GM12878 (cell line): ENCODE measurements around the gene MAD2L2. TPM values are rescaled to one million over a fixed set of nuclear protein-coding genes. Genes with fewer than 3 reads are reported as not detected.

Source experiments
- ATAC-seq: fragments of 200-7000 bp; cut with Tn5 transposase; 3 replicates; pipeline ENCODE4 v1.9.1; 2020; ENCODE audit warnings: mild to moderate bottlenecking, moderate library complexity
- BruUV-seq: library from RNA; stranded (reverse); fragments of 400-500 nt; replicated peaks from 2 replicates; lab custom pipeline; 2021; lab: Mats Ljungman, UMichigan
- CTCF ChIA-PET: fragments of 300-600 bp; sonication (Branson Sonifier 250); formaldehyde crosslinking; extraction: SDS; loops from one replicate; lab custom pipeline; 2021; ENCODE audit warnings: inconsistent platforms; lab: Yijun Ruan, JAX
- POLR2A ChIA-PET: fragments of 350-600 bp; formaldehyde crosslinking; extraction: SDS; loops from one replicate; lab custom pipeline; 2021; ENCODE audit warnings: inconsistent platforms; lab: Charles Lee
- RAD21 ChIA-PET: fragments of 300-600 bp; sonication (Branson Sonifier 250); formaldehyde crosslinking; loops from one replicate; lab custom pipeline; 2023; ENCODE audit warnings: antibody characterized with exemption; ENCODE audit not compliant: unreplicated experiment; lab: Charles Lee
- SMC1A ChIA-PET: fragments of 300-600 bp; sonication (Branson Sonifier 250); formaldehyde crosslinking; loops from one replicate; lab custom pipeline; 2023; ENCODE audit not compliant: unreplicated experiment, uncharacterized antibody; lab: Charles Lee
- DNase-seq: peaks from one replicate; pipeline ENCODE4 v3.0.0-alpha.2; 2011; ENCODE audit warnings: low read depth, low spot score
- FAIRE-seq: peaks from 3 replicates; lab custom pipeline; 2011; peaks lifted over from hg19 to GRCh38; lab: Jason Lieb, UNC
- H2AFZ ChIP-seq: 2 replicates; pipeline ENCODE4 v1.6.0; 2011; ENCODE audit warnings: low read depth, low read length, control low read depth; ENCODE audit not compliant: control insufficient read depth
- H3K27ac ChIP-seq: 2 replicates; pipeline ENCODE4 v1.5.1; 2011; ENCODE audit warnings: control low read depth; ENCODE audit not compliant: control insufficient read depth, insufficient read depth
- H3K27me3 ChIP-seq, 2 experiments: replicated peaks in 1 of 2; 2 replicates each; pipeline versions ENCODE4 v1.6.0 to v1.6.1; 2011; ENCODE audit warnings: low read length in 1 of 2; ENCODE audit not compliant: control insufficient read depth in 2 of 2, insufficient read depth in 2 of 2
- H3K36me3 ChIP-seq, 2 experiments: 2 replicates each; pipeline ENCODE4 v1.5.1; 2011; ENCODE audit warnings: low read length in 1 of 2; ENCODE audit not compliant: control insufficient read depth in 2 of 2, insufficient read depth in 2 of 2
- H3K4me1 ChIP-seq: 2 replicates; pipeline ENCODE4 v1.6.1; 2011; ENCODE audit warnings: mild to moderate bottlenecking, low read length, moderate library complexity, mixed read lengths; ENCODE audit not compliant: control insufficient read depth, insufficient read depth
- H3K4me2 ChIP-seq: 2 replicates; pipeline ENCODE4 v1.6.0; 2011; ENCODE audit warnings: control low read depth; ENCODE audit not compliant: control insufficient read depth, insufficient read depth
- H3K4me3 ChIP-seq: fragments of 200-600 bp; sonication (generic); 2 replicates; pipeline ENCODE4 v1.5.1; 2016
- H3K79me2 ChIP-seq: 2 replicates; pipeline ENCODE4 v1.6.0; 2011; ENCODE audit warnings: low read length; ENCODE audit not compliant: control insufficient read depth, insufficient read depth
- H3K9ac ChIP-seq: 2 replicates; pipeline ENCODE4 v1.8.0; 2011; ENCODE audit warnings: low read length, control low read depth, mixed read lengths; ENCODE audit not compliant: control insufficient read depth, insufficient read depth
- H3K9me3 ChIP-seq: replicated peaks from 3 replicates; pipeline ENCODE4 v1.5.1; 2011; ENCODE audit warnings: mild to moderate bottlenecking, low read length; ENCODE audit not compliant: control insufficient read depth, insufficient read depth
- H4K20me1 ChIP-seq: 2 replicates; pipeline ENCODE4 v1.6.0; 2011; ENCODE audit not compliant: control insufficient read depth, insufficient read depth
- BCLAF1 ChIP-seq: fragments of 450-650 bp; IDR thresholded peaks from 2 replicates; pipeline ENCODE4 v1.6.1; 2017; ENCODE audit warnings: antibody characterized with exemption, mild to moderate bottlenecking, moderate library complexity
- BMI1 ChIP-seq: fragments of 450-650 bp; IDR thresholded peaks from 2 replicates; pipeline ENCODE4 v1.6.1; 2016; ENCODE audit warnings: mild to moderate bottlenecking, moderate library complexity, borderline replicate concordance
- BRCA1 ChIP-seq: IDR thresholded peaks from 2 replicates; pipeline ENCODE4 v1.6.1; 2011; ENCODE audit warnings: low read depth, low read length, improper control_type of control experiment
- HDAC6 ChIP-seq: fragments of 200-600 bp; sonication (generic); IDR thresholded peaks from one replicate; pipeline ENCODE4 v1.8.0; 2017; ENCODE audit warnings: antibody characterized with exemption; ENCODE audit not compliant: unreplicated experiment
- RFX5 ChIP-seq: IDR thresholded peaks from 2 replicates; pipeline ENCODE4 v1.6.1; 2011; ENCODE audit warnings: low read depth, low read length, improper control_type of control experiment
- SPI1 ChIP-seq: IDR thresholded peaks from 2 replicates; pipeline ENCODE4 v1.6.1; 2011; ENCODE audit warnings: low read depth, mild to moderate bottlenecking, low read length, moderate library complexity, borderline replicate concordance; ENCODE audit not compliant: insufficient read depth
- STAT1 ChIP-seq: fragments of 450-650 bp; conservative IDR thresholded peaks from 2 replicates; pipeline ENCODE4 v1.6.1; 2014; ENCODE audit warnings: antibody characterized with exemption, mild to moderate bottlenecking
- SUZ12 ChIP-seq: fragments of 200-600 bp; sonication (generic); IDR thresholded peaks from one replicate; pipeline ENCODE4 v1.6.1; 2018; ENCODE audit warnings: antibody characterized with exemption, mild to moderate bottlenecking; ENCODE audit not compliant: unreplicated experiment
- ZNF207 ChIP-seq: fragments of 450-650 bp; IDR thresholded peaks from 2 replicates; pipeline ENCODE4 v1.6.1; 2014; ENCODE audit warnings: antibody characterized with exemption, mild to moderate bottlenecking, borderline replicate concordance
- WGBS: methylation state at CpG from one replicate; pipeline ENCODE4 v1.1.6; 2016; ENCODE audit warnings: low lambda C conversion rate; ENCODE audit not compliant: insufficient replicate concordance, insufficient coverage; ENCODE audit errors: missing lambda C conversion rate; 5-methylcytosine and 5-hydroxymethylcytosine counted together
- in situ Hi-C: fragments of 300-500 bp; cut with MboI; formaldehyde crosslinking; loops from 9 replicates; pipeline ENCODE4 v1.14.3; 2018; ENCODE audit warnings: mixed read lengths
- intact Hi-C: fragments of 100-400 bp; cut with micrococcal nuclease; formaldehyde crosslinking; loops from one replicate; pipeline ENCODE4 v1.14.2; 2022; ENCODE audit not compliant: unreplicated experiment
- polyA plus RNA-seq, 11 experiments: library from polyadenylated mRNA; depleted of rRNA in 4 of 11; unstranded in 6 of 11; stranded (reverse) in 5 of 11; fragments of >200 nt; fragmentation: Nextera tagmentation in 4 of 11; fragmentation: Illumina TruSeq in 1 of 11; extraction: Ambion mirVana in 4 of 11; extraction: Trizol in 1 of 11; gene quantifications; 1 replicate in 1 of 11; 2 replicates in 10 of 11; pipeline versions ENCODE4 v1.2.1 to v1.2.3, GENCODE V29; 2011 to 2016; ENCODE audit warnings: inconsistent platforms in 2 of 11, missing spikeins in 2 of 11, low read depth in 1 of 11
- total RNA-seq, 4 experiments: library from RNA; depleted of rRNA in 3 of 4; stranded (reverse); fragments of >200 nt in 3 of 4; fragmentation: Illumina TruSeq in 1 of 4; extraction: Trizol in 1 of 4; gene quantifications; 2 replicates each; pipeline versions ENCODE4 v1.2.1 to v1.2.3, GENCODE V29; 2013 to 2021

The MAD2L2 gene
- total and polyA plus RNA-seq, 10 of the 15 experiments (the other 5 are each of a cell fraction or from before 2014, with no cell fraction given): 3.5 to 95.0 (median 53.2) TPM

DNA sequence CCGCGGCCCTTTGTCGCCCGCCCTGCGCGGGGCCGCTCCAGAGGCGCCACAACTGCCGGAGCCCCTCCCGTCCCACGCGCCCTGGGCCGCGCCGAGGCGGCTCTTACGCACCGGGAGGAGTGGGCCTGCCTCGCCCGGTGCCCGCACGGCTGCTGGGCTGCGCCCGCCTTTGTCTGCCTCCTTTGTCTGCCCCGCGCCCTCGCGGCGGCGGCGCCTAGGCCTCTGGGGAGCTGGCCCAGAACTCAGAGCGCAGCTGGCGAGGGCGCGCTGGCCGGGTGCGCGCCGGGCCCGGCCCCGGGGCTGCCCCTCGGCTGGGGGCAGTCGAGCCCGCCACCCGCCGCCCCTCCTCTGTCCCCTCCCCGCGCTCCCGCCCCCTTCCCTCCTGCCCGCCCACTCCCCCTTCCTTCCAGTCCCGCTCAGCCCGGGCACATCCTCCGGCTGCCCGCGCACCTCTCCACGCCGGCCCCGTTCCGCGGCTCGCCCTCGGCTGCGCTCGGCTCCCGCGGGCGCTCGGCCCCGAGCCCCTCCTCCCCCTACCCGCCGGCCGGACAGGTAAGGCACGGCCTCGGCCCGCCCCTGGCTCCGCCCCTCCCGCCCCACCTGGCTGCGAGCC, 10.5 kb upstream of the MAD2L2 start, which contains the start of gene DRAXIN:
Gene DRAXIN (plus strand): TSS at position 409 of the 613 bp plus-strand sequence. CDS start 14,549 bp downstream, outside the sequence.
- Histone ChIP-seq H3K9ac (no peak within 1 kb of the TSS), H2AFZ (no peak within 1 kb of the TSS), H4K20me1 (no peaks in the 10 kb centered on the region; the same call in 1 of the 2 replicates), H3K36me3 (no peaks in the 10 kb centered on the region), H3K4me3 (no peak within 1 kb of the TSS), H3K9me3 (no peaks in the 10 kb centered on the region), H3K27me3 (peaks cover 9 to 16% of the 10 kb centered on the region in 2 experiments; a peak in 3 of 4 replicates), H3K4me1 (no peaks in the 10 kb centered on the region), H3K4me2 (no peak within 1 kb of the TSS), H3K79me2 (no peaks in the 10 kb centered on the region), H3K27ac (no peak within 1 kb of the TSS)
- POLR2A ChIA-PET: no interaction called here
- in situ Hi-C loops: no loop called here
- DNase-seq: no peak
- RAD21 ChIA-PET: no interaction called here
- SMC1A ChIA-PET: no interaction called here
- CTCF ChIA-PET: no interaction called here
- peak; percentile 99 for TF ChIP-seq HDAC6
- TF ChIP-seq STAT1: no peak
- TF ChIP-seq BRCA1: no peak
- TF ChIP-seq BCLAF1: no peak
- no peak for TF ChIP-seq BMI1
- peak; percentile 93 for TF ChIP-seq SUZ12
- TF ChIP-seq RFX5: no peak
- no peak for TF ChIP-seq SPI1
- TF ChIP-seq ZNF207: no peak
- ATAC-seq: no peak
- no peak for FAIRE-seq
- no TSS peak for BruUV-seq
- WGBS: 0% methylated on average over 27 of the region's 78 CpGs
- intact Hi-C loops: no loop called here
